Fibroblast of mammary gland (primary cell): ENCODE data around the gene ZNF791.
A peak's percentile ranks its signal among the peaks of the same experiment; 100 is the strongest.
"Not testable (repeated sequence)": the region's sequence is repeated elsewhere in the genome, so short reads cannot be mapped to it uniquely, and the experiment has no call there.

Source experiments
- DNase-seq: peaks from one replicate; pipeline ENCODE4 v3.0.0-alpha.2; 2010; ENCODE audit warnings: low read depth
- H3K4me3 ChIP-seq: 2 replicates; pipeline ENCODE4 v1.5.1; 2011; ENCODE audit warnings: low read depth, mild to moderate bottlenecking, low read length, moderate library complexity; ENCODE audit not compliant: control insufficient read depth
- TF ChIP-seq, protein P1 (sequence below): conservative IDR thresholded peaks from 2 replicates; pipeline ENCODE4 v1.5.1; 2011; ENCODE audit warnings: low read depth, low read length, inconsistent platforms; ENCODE audit not compliant: control insufficient read depth, insufficient read depth

The ZNF791 gene

DNA sequence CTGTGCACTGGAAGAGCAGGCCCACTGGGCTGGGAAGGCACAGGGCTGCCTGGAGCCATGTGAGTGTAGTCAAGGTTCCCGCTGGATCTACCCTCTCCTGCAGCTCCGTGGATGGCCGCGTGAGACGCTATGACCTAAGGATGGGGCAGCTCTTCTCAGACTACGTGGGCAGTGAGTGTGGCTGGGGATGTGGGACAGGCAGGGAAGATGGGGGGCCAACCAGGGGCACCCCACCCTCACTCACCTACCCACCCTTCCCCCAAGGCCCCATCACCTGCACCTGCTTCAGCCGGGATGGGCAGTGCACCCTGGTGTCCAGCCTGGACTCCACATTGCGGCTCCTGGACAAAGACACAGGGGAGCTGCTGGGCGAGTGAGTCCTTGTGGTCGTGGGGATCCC, 62.0 kb downstream of the ZNF791 start:
- no peak for DNase-seq
- H3K4me3 ChIP-seq = no peak overlapping the region
- TF ChIP-seq, protein P1, sequence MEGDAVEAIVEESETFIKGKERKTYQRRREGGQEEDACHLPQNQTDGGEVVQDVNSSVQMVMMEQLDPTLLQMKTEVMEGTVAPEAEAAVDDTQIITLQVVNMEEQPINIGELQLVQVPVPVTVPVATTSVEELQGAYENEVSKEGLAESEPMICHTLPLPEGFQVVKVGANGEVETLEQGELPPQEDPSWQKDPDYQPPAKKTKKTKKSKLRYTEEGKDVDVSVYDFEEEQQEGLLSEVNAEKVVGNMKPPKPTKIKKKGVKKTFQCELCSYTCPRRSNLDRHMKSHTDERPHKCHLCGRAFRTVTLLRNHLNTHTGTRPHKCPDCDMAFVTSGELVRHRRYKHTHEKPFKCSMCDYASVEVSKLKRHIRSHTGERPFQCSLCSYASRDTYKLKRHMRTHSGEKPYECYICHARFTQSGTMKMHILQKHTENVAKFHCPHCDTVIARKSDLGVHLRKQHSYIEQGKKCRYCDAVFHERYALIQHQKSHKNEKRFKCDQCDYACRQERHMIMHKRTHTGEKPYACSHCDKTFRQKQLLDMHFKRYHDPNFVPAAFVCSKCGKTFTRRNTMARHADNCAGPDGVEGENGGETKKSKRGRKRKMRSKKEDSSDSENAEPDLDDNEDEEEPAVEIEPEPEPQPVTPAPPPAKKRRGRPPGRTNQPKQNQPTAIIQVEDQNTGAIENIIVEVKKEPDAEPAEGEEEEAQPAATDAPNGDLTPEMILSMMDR = no peak

DNA sequence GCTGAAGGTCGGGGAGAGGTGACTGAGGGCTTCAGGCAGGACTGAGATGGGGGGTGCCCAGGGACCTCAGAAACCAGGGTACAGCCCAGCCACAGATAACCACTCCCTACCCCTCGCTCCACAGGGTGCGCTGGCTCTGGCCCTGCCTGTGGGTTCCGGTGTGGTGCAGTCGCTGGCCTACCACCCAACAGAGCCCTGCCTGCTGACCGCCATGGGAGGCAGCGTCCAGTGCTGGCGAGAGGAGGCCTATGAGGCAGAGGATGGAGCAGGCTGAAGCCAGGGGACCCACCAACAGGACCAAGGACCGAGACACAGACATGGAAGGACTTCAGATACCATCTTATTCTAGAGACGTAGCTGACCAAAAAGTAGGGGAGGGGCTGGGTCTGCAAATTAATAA, 64.7 kb downstream of the ZNF791 start:
- H3K4me3 ChIP-seq = no peak overlapping the region
- no peak for DNase-seq
- TF ChIP-seq, protein P1 = no peak

DNA sequence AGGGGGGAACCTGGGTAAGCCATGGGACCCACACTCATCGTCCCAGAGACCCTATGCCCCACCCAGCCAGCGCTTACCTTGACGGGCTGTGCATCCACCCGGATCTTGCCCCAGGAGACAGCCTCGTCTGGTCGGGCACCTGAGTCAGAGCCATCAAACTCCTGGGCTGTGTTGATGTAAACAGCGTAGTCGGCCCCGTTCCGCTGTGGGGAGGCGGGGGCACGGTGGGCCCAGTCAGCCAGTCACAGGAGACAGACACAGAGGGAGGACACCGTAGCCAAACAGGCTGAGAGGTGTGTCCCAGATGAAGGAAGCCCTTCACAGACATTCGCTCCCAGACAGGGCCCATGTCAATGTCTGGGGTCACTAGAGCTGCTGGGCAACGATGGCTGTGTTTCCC, 65.2 kb downstream of the ZNF791 start:
- H3K4me3 ChIP-seq = no peak overlapping the region
- DNase-seq = no peak

DNA sequence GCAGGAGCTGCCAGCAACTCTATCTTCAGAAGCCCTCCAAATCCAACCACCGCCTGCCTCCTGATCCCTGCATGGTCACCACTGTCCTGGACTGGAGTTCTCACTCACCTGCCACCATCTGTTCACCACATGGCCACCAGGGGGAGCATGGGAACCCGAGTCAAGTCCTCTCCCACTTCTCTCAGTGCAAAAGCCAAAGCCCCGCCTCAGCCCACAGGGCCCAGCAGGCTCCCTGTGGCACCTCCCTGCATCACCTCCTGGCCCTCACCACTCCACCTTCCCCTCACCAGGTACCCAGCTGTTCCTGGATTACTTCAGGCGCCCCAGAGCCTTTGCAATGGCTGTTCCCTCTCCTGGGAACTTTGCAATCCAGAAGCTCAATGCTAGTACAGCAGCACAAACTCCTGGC, 65.7 kb downstream of the ZNF791 start:
- TF ChIP-seq, protein P1 = peak; percentile 84
- H3K4me3 ChIP-seq = no peak overlapping the region
- DNase-seq = peak; percentile 75

More for the DNA sequence above, 65.2 kb downstream of the ZNF791 start:
- TF ChIP-seq, protein P1 = no peak

DNA sequence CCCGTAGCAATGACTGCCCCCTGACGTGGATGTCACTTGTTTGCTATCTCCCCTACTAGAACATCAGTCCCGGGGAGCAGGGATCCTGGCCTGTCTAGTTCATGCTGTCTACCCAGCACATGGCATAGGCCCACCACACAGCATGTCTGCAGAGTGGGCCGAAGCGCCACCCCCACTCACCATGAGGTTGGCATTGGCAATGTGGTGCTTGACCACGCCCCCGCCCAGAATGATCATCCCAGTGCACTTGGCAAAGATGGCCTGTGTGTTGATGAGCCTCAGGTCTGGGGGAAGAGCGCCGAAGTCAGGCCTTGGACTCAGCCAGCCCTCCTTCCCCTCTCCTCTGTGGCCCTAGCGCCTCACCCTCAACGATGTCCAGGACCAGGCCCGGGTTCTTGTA, 66.2 kb downstream of the ZNF791 start:
- H3K4me3 ChIP-seq = no peak overlapping the region
- TF ChIP-seq, protein P1 = no peak
- DNase-seq = no peak

DNA sequence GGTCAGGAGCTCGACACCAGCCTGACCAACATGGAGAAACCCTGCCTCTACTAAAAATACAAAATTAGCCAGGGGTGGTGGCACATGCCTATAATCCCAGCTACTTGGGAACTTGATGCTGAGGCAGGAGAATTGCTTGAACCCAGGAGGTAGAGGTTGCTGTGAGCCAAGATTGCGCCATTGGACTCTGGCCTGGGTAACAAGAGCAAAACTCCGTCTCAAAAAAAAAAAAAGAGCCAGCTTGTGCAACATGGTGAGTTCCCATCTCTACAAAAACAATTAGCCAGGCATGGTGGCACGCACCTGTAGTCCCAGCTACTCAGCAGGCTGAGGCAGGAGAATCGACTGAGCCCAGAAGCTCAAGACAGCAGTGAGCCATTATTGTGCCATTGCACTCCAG, 67.3 kb downstream of the ZNF791 start:
- DNase-seq, H3K4me3 ChIP-seq: not testable (repeated sequence)

DNA sequence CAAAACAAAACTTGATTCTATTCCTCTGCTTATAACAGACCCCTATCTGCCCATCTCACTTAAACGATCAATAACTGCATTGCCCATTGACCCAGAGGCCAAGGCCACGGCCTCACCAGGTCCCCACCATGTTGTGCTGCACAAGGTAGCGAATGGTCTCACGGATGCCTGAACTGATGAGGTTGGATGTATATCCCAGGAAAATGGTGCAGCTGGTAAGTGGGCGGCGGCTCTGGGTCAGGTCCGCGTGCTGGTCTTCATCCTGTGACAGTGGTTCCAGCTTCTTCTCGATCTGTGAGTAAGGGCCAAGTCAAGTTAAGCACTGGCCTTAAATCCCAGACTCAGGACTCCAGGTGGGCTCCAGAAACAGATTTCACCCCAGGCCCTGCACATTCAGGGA, 69.3 kb downstream of the ZNF791 start:
- H3K4me3 ChIP-seq = no peak overlapping the region
- TF ChIP-seq, protein P1 = no peak
- DNase-seq = no peak
